Measurements from ENCODE around the gene BCCIP. TPM values are rescaled to one million over a fixed set of nuclear protein-coding genes. Genes with fewer than 3 reads are reported as not detected.

Gene BCCIP
- total RNA-seq (2014; rRNA removed; shearing (Covaris generic); ENCODE audit: low replicate concordance): 27.9 and 30.1 TPM in 2 replicates

DNA sequence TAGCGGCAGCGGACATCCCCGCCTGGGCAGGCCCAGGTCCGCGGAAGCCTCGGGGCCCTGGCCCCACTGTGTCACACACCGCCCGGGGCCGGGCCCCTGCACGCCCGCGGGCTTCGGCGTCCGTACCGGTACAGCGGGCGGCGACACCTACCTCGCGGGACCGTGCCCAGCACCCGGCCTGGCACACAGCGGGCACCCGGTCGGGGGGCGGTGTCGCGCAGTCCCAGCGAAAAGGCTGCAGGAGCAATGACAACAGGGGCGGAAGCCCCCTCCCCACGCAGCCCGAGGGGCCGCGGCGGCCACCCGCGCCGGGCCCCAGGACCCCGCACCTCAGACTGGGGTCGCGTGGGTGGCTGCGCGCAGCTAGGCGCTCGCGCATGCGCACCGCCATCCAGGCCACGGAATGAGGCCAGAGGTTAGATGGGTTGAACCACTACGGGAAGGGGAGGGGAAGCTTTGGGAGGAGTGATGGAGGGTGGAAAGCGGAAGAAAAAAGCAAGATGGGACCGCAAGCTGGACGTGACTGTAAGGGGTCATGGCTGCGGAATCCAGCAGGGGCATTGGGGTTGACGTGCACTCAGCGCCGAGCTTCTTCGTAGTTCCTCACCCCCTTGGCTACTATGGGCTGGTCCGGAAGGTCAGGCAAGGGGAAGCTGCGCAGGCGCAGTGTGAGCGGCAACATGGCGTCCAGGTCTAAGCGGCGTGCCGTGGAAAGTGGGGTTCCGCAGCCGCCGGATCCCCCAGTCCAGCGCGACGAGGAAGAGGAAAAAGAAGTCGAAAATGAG, at the start of gene BCCIP, which contains the start of gene UROS:
TSS of gene BCCIP (plus strand) at position 669 of the 785 bp plus-strand sequence. CDS start at position 681, 12 bp downstream.
TSS of gene UROS (minus strand) at position 381 of the 785 bp plus-strand sequence. CDS start 6,759 bp downstream, outside the sequence.
- peaks cover 36% of the 10 kb centered on the region for H3K4me1 ChIP-seq (ENCODE audit: low read length)
- peak within 1 kb of the TSS; percentile 98 for H3K4me2 ChIP-seq (ENCODE audit: low read depth, low read length, poor library complexity, severe bottlenecking)
- peaks cover 9% of the 10 kb centered on the region for H4K20me1 ChIP-seq (ENCODE audit: insufficient read depth, low read depth, low read length)
- peak within 1 kb of the TSS; percentile 80 for H3K4me3 ChIP-seq (ENCODE audit: low read length)
- H3K27me3 ChIP-seq (ENCODE audit: low read length): no peaks in the 10 kb centered on the region
- peak within 1 kb of the TSS; percentile 65 for H3K27ac ChIP-seq (ENCODE audit: low read length)
- H2AFZ ChIP-seq (ENCODE audit: low read length): peak within 1 kb of the TSS; percentile 95
- peak; percentile 96 for DNase-seq
- H3K9me2 ChIP-seq (replicated peaks; ENCODE audit: insufficient read depth, low read length): no peaks in the 10 kb centered on the region
- H3K9me3 ChIP-seq (ENCODE audit: low read length): no peaks in the 10 kb centered on the region
- H3K36me3 ChIP-seq (ENCODE audit: insufficient read depth, low read length): peaks cover 19% of the 10 kb centered on the region; the same call in 1 of the 2 replicates
- peak within 1 kb of the TSS; percentile 83 for H3K9ac ChIP-seq (ENCODE audit: low read length)
- H3K79me2 ChIP-seq (ENCODE audit: low read length): peaks cover 47% of the 10 kb centered on the region

DNA sequence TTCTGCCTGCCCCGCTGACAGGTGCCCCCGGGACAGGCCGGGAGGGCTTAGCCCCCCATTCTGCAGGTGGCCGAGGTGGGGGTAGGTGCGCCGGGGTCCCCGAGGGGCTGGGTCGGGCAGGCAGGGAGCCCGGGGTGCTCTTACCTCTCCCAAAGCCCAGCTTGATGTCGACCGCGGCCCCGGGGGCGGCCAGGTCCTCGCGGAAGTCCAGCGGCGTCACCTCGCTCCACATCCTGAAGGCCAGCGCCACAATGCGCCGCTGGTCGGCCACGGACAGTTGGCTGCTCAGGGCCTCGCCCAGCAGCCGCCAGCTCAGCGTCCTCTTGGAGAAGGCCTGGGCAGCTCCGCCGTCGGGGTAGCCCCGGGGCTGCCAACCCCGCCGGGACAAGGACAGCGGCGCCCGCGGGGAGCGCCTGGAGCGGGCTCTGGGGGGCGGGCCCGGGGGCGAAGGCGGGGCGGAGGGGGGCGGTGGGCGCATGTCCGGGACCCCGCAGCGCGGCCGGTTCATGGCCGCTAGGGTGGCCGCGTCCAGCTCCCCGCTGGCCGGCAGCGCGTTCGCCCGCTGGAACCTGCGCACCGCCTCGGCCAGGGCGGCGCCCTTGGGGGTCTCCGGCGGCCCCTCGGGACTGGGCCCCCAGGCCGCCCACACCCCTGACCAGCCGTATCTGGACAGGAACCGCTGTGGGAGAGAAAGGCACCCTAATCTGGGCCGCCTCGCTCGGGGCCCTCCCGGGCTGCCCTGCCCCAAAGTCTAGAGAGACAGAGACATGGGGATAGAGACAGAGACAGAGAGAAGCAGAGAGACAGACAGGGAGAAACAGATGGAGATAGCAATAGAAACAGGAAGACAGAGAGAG, 49.4 kb upstream of the BCCIP start:
- DNase-seq: no peak
- Histone ChIP-seq H3K4me1 (ENCODE audit: low read length) (no peaks in the 10 kb centered on the region), H3K9me3 (ENCODE audit: low read length) (no peaks in the 10 kb centered on the region), H2AFZ (ENCODE audit: low read length) (no peak overlapping the region), H3K4me2 (ENCODE audit: low read depth, low read length, poor library complexity, severe bottlenecking) (no peak overlapping the region), H3K27me3 (ENCODE audit: low read length) (no peaks in the 10 kb centered on the region), H3K36me3 (ENCODE audit: insufficient read depth, low read length) (no peaks in the 10 kb centered on the region), H3K9me2 (replicated peaks; ENCODE audit: insufficient read depth, low read length) (no peaks in the 10 kb centered on the region), H3K27ac (ENCODE audit: low read length) (no peak overlapping the region), H3K4me3 (ENCODE audit: low read length) (no peak overlapping the region), H4K20me1 (ENCODE audit: insufficient read depth, low read depth, low read length) (no peaks in the 10 kb centered on the region), H3K9ac (ENCODE audit: low read length) (no peak overlapping the region), H3K79me2 (ENCODE audit: low read length) (no peaks in the 10 kb centered on the region)

DNA sequence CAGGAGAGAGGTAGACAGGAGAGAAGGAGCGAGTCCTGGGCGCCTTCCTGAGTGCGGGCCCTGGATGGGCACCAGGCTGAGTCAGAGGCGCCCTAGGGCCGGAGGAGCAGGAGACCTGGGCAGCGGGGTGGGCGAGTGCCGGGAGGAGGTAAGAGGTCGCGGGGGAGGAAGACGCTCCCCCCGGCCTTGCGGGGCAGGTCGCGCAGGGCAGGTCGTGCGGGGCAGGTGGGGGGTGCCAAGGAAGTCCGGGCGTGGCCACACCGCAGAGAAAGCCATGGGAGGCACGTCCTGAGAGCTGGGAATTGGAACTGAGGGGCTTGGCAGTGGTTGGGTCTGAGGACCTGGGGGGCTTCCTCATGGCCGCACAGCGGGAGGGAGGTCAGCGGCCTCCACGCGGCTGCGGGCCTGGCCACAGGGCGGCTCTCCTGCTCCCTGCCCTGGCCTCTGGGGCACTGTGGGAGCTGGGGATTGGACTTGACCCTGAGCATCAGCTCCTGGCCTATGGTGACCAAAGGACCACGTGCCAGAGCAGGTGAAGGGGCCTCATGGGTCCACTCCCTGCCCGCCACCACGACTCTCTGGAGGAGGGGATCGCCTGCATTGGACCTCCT, 48.7 kb upstream of the BCCIP start:
- Histone ChIP-seq H3K9me3 (ENCODE audit: low read length) (no peaks in the 10 kb centered on the region), H3K9me2 (replicated peaks; ENCODE audit: insufficient read depth, low read length) (no peaks in the 10 kb centered on the region), H3K4me1 (ENCODE audit: low read length) (peaks cover 7% of the 10 kb centered on the region), H3K9ac (ENCODE audit: low read length) (no peak overlapping the region), H3K27me3 (ENCODE audit: low read length) (no peaks in the 10 kb centered on the region), H3K27ac (ENCODE audit: low read length) (no peak overlapping the region), H2AFZ (ENCODE audit: low read length) (no peak overlapping the region), H4K20me1 (ENCODE audit: insufficient read depth, low read depth, low read length) (no peaks in the 10 kb centered on the region), H3K36me3 (ENCODE audit: insufficient read depth, low read length) (no peaks in the 10 kb centered on the region), H3K79me2 (ENCODE audit: low read length) (no peaks in the 10 kb centered on the region), H3K4me2 (ENCODE audit: low read depth, low read length, poor library complexity, severe bottlenecking) (no peak overlapping the region), H3K4me3 (ENCODE audit: low read length) (no peak overlapping the region)
- no peak for DNase-seq

DNA sequence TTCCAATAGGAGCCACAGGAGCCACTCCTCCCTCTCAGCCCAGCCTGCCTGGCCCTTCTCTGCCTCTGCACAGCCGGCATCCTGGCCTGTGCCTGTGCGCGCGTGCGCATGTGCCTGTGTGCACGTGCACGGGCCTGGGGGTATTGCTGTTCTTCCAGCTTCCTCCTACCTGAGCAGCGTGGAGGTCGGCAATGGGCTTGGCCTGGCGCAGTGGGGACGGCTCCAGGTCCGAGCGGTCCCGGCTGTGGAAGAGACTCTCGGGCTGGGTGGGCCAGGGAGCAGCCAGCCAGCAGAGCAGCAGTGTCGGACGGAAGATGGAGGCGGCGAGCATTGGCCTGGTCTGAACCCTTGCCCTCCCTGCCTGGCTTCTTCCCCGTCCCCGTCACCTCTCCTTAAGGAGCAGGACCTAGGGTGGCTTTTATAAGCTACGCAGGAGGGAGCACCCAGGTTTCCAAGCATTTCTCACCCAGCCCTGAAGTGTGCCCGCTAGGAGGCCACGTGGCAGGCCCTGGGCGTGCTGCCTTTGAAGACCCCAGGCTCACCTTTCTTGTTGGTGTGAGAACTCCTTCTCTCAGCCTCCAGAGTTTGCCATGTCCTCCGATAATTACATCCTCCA, 47.7 kb upstream of the BCCIP start, which contains the start of gene MMP21:
TSS of gene MMP21 (minus strand) at position 331 of the 616 bp plus-strand sequence. CDS start at position 331, 0 bp downstream.
- DNase-seq: no peak
- Histone ChIP-seq H3K4me2 (ENCODE audit: low read depth, low read length, poor library complexity, severe bottlenecking) (no peak within 1 kb of the TSS), H3K79me2 (ENCODE audit: low read length) (no peaks in the 10 kb centered on the region), H3K27me3 (ENCODE audit: low read length) (no peaks in the 10 kb centered on the region), H4K20me1 (ENCODE audit: insufficient read depth, low read depth, low read length) (no peaks in the 10 kb centered on the region), H3K9ac (ENCODE audit: low read length) (no peak within 1 kb of the TSS), H3K4me3 (ENCODE audit: low read length) (no peak within 1 kb of the TSS), H2AFZ (ENCODE audit: low read length) (no peak within 1 kb of the TSS), H3K36me3 (ENCODE audit: insufficient read depth, low read length) (no peaks in the 10 kb centered on the region), H3K9me3 (ENCODE audit: low read length) (no peaks in the 10 kb centered on the region), H3K9me2 (replicated peaks; ENCODE audit: insufficient read depth, low read length) (no peaks in the 10 kb centered on the region), H3K4me1 (ENCODE audit: low read length) (peaks cover 16% of the 10 kb centered on the region), H3K27ac (ENCODE audit: low read length) (no peak within 1 kb of the TSS)

DNA sequence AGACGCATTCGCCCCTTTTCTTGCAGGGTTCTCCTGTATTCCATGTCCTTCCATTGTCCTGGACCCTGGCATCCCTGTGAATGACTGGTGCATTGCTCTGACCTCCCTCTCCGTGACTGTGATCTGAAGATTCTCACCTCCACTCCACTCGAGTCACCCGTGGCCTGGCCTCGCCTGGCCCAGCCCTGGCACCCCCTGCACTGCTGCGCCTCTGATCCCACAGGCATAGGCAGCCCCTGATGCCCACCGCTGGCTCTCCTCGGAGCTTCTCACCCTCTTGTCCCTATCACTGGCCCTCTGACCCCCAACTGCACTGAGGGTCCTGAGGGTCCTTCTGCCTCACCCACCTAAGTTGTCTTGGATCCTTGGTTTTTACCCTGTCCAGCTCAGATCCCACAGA, 45.5 kb upstream of the BCCIP start:
- H3K27me3 ChIP-seq (ENCODE audit: low read length): no peaks in the 10 kb centered on the region
- H3K36me3 ChIP-seq (ENCODE audit: insufficient read depth, low read length): no peaks in the 10 kb centered on the region
- H4K20me1 ChIP-seq (ENCODE audit: insufficient read depth, low read depth, low read length): no peaks in the 10 kb centered on the region
- no peak overlapping the region for H3K9ac ChIP-seq (ENCODE audit: low read length)
- no peaks in the 10 kb centered on the region for H3K9me2 ChIP-seq (replicated peaks; ENCODE audit: insufficient read depth, low read length)
- no peaks in the 10 kb centered on the region for H3K9me3 ChIP-seq (ENCODE audit: low read length)
- H2AFZ ChIP-seq (ENCODE audit: low read length): no peak overlapping the region
- no peak for DNase-seq
- H3K79me2 ChIP-seq (ENCODE audit: low read length): no peaks in the 10 kb centered on the region
- no peak overlapping the region for H3K27ac ChIP-seq (ENCODE audit: low read length)
- H3K4me3 ChIP-seq (ENCODE audit: low read length): no peak overlapping the region
- H3K4me2 ChIP-seq (ENCODE audit: low read depth, low read length, poor library complexity, severe bottlenecking): no peak overlapping the region
- H3K4me1 ChIP-seq (ENCODE audit: low read length): peaks cover 19% of the 10 kb centered on the region

DNA sequence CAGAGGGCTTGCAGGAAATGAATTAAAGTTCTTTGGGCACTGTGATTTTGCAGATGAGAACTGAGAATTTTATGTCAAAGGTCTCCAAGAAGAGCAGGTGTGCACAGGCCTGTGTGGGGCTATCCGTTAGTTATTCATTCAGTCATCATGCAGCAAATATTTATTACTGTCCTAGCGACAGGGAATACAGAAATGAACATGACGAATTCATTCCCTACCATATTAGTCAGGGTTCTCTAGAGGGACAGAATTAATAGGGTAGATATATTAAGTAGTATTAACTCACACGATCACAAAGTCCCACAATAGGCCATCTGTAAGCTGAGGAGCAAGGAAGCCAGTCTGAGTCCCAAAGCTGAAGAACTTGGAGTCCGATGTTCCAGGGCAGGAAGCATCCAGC, 44.8 kb upstream of the BCCIP start:
- Histone ChIP-seq H3K27me3 (ENCODE audit: low read length) (no peaks in the 10 kb centered on the region), H3K4me3 (ENCODE audit: low read length) (no peak overlapping the region), H3K4me1 (ENCODE audit: low read length) (peaks cover 19% of the 10 kb centered on the region), H3K36me3 (ENCODE audit: insufficient read depth, low read length) (no peaks in the 10 kb centered on the region), H3K9me2 (replicated peaks; ENCODE audit: insufficient read depth, low read length) (no peaks in the 10 kb centered on the region), H3K27ac (ENCODE audit: low read length) (no peak overlapping the region), H3K79me2 (ENCODE audit: low read length) (no peaks in the 10 kb centered on the region), H3K9ac (ENCODE audit: low read length) (no peak overlapping the region), H3K9me3 (ENCODE audit: low read length) (no peaks in the 10 kb centered on the region), H3K4me2 (ENCODE audit: low read depth, low read length, poor library complexity, severe bottlenecking) (no peak overlapping the region), H4K20me1 (ENCODE audit: insufficient read depth, low read depth, low read length) (0 out of 2 replicates have a peak, but pooled peaks cover under 1% of the 10 kb centered on the region), H2AFZ (ENCODE audit: low read length) (no peak overlapping the region)
- no peak for DNase-seq

DNA sequence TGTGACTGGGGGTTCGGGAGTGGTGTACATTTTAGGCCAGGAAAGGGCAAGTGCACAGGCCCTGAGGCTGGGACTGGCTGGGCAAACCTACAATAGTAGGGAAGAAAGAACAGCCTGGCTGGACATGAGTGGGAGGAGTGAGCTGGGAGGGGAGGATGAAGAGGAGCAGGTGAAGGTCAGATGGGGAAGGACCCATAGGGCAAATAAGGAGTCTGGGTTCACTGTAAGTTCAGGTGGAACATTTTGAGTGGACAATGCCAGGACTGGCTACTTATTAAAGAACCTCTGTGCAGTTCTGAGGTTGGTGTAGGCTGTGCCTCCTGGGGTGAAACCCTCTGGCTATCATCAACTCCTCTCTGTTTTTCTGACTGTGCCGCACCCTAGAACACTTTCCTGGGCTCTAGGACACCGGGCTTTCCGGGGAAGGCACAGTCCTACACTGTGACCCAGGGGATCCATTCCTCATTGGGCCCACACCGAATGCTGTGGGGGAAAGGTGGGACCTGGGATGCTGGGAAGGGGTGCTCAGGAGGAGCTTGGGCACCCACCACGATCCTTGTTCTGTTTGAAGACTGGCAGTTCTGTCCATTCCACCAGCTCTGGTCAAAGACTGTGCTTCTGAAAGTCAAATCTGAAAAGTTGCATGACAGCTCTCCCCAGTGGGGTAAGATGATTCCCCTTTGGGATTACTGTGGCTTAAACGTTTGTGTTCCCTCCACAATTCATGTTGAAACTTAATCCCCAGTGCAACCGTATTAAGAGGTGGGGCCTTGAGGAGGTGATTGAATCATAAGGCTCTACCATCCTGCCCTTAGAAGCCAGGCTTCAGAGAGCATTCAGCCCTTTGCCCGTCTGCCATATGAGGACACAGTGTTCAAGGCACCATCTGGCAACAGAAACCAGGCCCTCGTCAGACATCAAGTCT, 43.7 kb upstream of the BCCIP start:
- Histone ChIP-seq H2AFZ (ENCODE audit: low read length) (no peak overlapping the region), H3K27me3 (ENCODE audit: low read length) (no peaks in the 10 kb centered on the region), H3K4me2 (ENCODE audit: low read depth, low read length, poor library complexity, severe bottlenecking) (peak overlapping the region; percentile 58), H3K27ac (ENCODE audit: low read length) (no peak overlapping the region), H3K9me2 (replicated peaks; ENCODE audit: insufficient read depth, low read length) (no peaks in the 10 kb centered on the region), H3K4me1 (ENCODE audit: low read length) (peaks cover 22% of the 10 kb centered on the region), H3K36me3 (ENCODE audit: insufficient read depth, low read length) (no peaks in the 10 kb centered on the region), H3K9ac (ENCODE audit: low read length) (peak overlapping the region; percentile 38; the same call in 1 of the 2 replicates), H3K79me2 (ENCODE audit: low read length) (no peaks in the 10 kb centered on the region), H3K4me3 (ENCODE audit: low read length) (no peak overlapping the region), H4K20me1 (ENCODE audit: insufficient read depth, low read depth, low read length) (0 out of 2 replicates have a peak, but pooled peaks cover 3% of the 10 kb centered on the region), H3K9me3 (ENCODE audit: low read length) (no peaks in the 10 kb centered on the region)
- peak; percentile 90 for DNase-seq
